Muscle of leg (tissue), 11 donors: ENCODE results near the gene LRRN2. TPM values are rescaled to one million over a fixed set of nuclear protein-coding genes. Genes with fewer than 3 reads are reported as not detected.

Experiments
- DNase-seq: peaks from one replicate; pipeline ENCODE4 v3.0.0; 2013
- H3K27ac ChIP-seq: one replicate; pipeline ENCODE4 v1.5.1; 2013; ENCODE audit warnings: mild to moderate bottlenecking, low read length, control low read depth
- H3K27me3 ChIP-seq: one replicate; pipeline ENCODE4 v1.6.1; 2013; ENCODE audit warnings: low read length; ENCODE audit not compliant: control insufficient read depth, insufficient read depth
- H3K36me3 ChIP-seq: one replicate; pipeline ENCODE4 v1.6.1; 2013; ENCODE audit warnings: low read length; ENCODE audit not compliant: control insufficient read depth, insufficient read depth
- H3K4me1 ChIP-seq: one replicate; pipeline ENCODE4 v1.6.1; 2013; ENCODE audit warnings: low read length; ENCODE audit not compliant: control insufficient read depth, insufficient read depth
- H3K4me3 ChIP-seq: one replicate; pipeline ENCODE4 v1.5.1; 2013; ENCODE audit warnings: low read length, control low read depth
- H3K9me3 ChIP-seq: replicated peaks from 2 replicates; pipeline ENCODE4 v1.6.1; 2013; ENCODE audit warnings: low read depth, low read length; ENCODE audit not compliant: control insufficient read depth
- WGBS: methylation state at CpG from one replicate; pipeline ENCODE4 v1.1.5; 2013; ENCODE audit warnings: missing lambda C conversion rate; ENCODE audit not compliant: insufficient coverage; 5-methylcytosine and 5-hydroxymethylcytosine counted together
- polyA plus RNA-seq, 8 donors: library from polyadenylated mRNA; unstranded; fragments of 120-200 nt; gene quantifications; one replicate each; pipeline versions ENCODE4 v1.2.1 to v1.2.3, GENCODE V29; 2013; ENCODE audit warnings: inconsistent platforms in 1 of 8, low replicate concordance in 1 of 8; ENCODE audit not compliant: insufficient read length in 8 of 8, insufficient read depth in 1 of 8
- total RNA-seq: library from RNA; stranded (reverse); fragments of 120-200 nt; gene quantifications from one replicate; pipeline ENCODE4 v1.2.4, GENCODE V29; 2013

LRRN2 gene
- total and polyA plus RNA-seq, 9 donors, result 2.7 to 9.8 (median 6.1) TPM

DNA sequence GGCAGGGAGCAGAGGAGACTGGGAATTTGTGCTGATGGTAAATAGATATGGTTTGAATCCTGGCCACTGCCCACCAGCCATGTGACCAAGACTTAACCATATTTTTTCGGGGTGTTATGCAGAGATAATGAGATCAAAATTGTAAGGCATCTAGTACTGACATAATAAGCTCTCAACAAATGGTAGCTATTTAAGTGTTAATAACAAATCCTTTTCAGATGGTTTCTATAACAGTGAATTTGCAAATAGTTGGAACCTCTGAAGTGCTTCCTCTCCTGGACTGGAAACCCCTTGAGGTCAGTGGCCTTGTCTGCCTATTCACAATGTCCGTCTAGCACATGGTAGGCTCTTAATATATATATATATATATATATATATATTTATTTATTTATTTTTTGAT is 104.7 kb downstream of the LRRN2 start:
- Histone ChIP-seq H3K27me3 (no peaks in the 10 kb centered on the region), H3K4me1 (peaks cover 16% of the 10 kb centered on the region), H3K36me3 (no peaks in the 10 kb centered on the region), H3K4me3 (no peak overlapping the region), H3K27ac (no peak overlapping the region), H3K9me3 (no peaks in the 10 kb centered on the region)
- WGBS, result no CpG with 5 or more reads among the region's 2 CpGs
- no peak for DNase-seq

- Histone ChIP-seq H3K4me3 (no peak overlapping the region), H3K27ac (no peak overlapping the region)
- 44% methylated on average over 6 of the region's 6 CpGs for WGBS
Measured at GRCh38 chr1:204579681-204580080, 105.9 kb downstream of the LRRN2 start.

DNA sequence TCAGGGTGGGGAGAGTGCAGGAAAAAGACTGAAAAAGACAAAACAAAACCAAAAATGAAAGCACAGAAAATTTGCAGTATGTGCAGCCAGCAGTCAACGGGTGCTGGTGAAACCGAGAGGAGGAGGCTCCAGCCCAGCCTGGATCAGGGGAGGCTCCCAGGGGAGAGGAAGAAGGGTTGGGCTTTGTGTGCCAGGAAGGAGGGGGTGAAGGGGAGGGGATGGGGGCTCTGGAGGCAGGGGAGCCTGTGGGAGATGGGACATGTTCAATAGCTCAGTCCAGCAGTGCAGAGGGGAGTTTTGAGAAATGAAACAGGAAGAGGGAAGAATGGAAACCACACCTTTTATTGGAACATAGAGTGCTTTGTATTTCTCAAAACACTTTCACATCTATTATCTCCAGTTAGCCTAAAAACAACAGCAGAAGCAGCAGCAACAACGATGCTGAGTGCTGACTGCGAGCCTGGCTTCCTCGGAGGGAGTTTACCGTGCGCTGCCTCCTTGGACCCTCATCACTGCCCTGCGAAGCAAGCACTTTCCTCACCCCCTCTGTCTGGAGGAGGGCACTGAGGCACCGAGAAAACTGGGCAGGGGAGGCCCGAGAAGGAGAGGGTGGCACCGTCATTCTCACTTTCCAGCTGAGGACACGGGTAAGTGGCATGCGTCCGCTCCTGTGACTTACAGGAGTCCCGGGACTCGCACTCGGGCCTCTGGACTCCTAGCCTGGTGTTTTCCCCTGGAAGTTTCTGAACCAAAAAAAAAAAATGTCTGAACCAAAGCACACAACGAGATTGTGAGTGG is 106.5 kb downstream of the LRRN2 start:
- Histone ChIP-seq H3K27me3 (no peaks in the 10 kb centered on the region), H3K27ac (no peak overlapping the region), H3K4me1 (peaks cover 28% of the 10 kb centered on the region), H3K9me3 (no peaks in the 10 kb centered on the region), H3K4me3 (no peak overlapping the region), H3K36me3 (no peaks in the 10 kb centered on the region)
- DNase-seq, result peak; percentile 70
- 50% methylated on average over 16 of the region's 18 CpGs for WGBS

More at GRCh38 chr1:204579681-204580080, 105.9 kb downstream of the LRRN2 start:
- no peaks in the 10 kb centered on the region for H3K36me3 ChIP-seq
- peaks cover 22% of the 10 kb centered on the region for H3K4me1 ChIP-seq
- no peak for DNase-seq
- H3K27me3 ChIP-seq, result no peaks in the 10 kb centered on the region
- no peaks in the 10 kb centered on the region for H3K9me3 ChIP-seq

DNA sequence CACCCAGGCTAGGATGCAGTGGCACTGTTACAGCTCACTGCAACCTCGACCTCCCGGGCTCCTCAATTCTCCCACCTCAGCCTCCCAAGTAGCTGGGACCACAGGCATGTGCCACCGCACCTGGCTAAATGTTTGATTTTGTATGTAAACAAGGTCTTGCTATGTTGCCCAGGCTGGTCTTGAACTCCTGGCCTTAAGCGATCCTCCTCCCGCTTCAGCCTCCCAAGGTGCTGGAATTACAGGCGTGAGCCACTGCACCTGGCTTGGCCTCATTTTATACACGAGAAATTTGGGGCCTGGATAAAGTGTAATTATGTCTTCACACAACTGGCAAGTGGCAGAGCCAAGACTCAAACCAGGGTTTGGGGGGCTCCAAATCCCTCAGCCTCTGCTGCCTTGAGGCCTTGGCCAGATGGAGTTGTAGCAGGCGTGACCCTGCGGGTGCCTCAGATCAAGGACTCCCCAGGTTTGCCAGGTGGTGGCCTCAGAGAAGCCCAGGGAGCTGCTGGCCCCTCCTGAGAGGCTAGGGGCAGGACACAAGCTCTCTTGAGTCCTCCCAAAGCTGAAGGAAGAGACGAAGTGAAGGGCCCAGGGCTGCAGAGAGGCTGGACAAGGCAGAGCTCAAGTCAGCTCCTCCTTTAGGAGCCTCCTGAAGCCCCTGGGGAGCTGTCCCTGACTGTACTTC is 107.6 kb downstream of the LRRN2 start:
- DNase-seq, result no peak
- Histone ChIP-seq H3K4me1 (peaks cover 28% of the 10 kb centered on the region), H3K27ac (no peak overlapping the region), H3K27me3 (no peaks in the 10 kb centered on the region), H3K36me3 (no peaks in the 10 kb centered on the region), H3K4me3 (no peak overlapping the region), H3K9me3 (no peaks in the 10 kb centered on the region)
- 86% methylated on average over 8 of the region's 10 CpGs for WGBS

GRCh38 chr1:204576422-204576821 is 109.1 kb downstream of the LRRN2 start:
- no peaks in the 10 kb centered on the region for H3K36me3 ChIP-seq
- no peaks in the 10 kb centered on the region for H3K9me3 ChIP-seq
- no peak overlapping the region for H3K27ac ChIP-seq
- 65% methylated on average over 2 of the region's 8 CpGs for WGBS
- H3K27me3 ChIP-seq, result no peaks in the 10 kb centered on the region
- H3K4me1 ChIP-seq, result peaks cover 28% of the 10 kb centered on the region
- DNase-seq, result no peak
- no peak overlapping the region for H3K4me3 ChIP-seq

GRCh38 chr1:204575221-204576190 is 110.0 kb downstream of the LRRN2 start:
- 86% methylated on average over 3 of the region's 13 CpGs for WGBS
- Histone ChIP-seq H3K27ac (no peak overlapping the region), H3K4me3 (no peak overlapping the region), H3K4me1 (peaks cover 28% of the 10 kb centered on the region), H3K36me3 (no peaks in the 10 kb centered on the region), H3K9me3 (no peaks in the 10 kb centered on the region), H3K27me3 (no peaks in the 10 kb centered on the region)
- no peak for DNase-seq

DNA sequence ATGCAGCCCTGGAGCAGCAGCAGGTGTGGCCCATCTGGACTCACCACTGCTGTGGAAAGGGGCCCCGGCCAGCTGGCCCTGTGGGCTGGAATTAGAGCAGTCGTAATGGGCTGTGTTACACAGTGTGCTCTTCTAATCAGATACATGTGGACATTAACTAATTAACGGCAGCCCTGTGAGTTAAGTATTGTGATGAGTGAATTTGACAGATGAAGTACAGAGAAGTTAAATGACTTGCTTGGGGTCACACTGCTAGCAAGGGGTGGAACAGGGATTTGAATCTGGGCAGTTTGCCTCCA is 110.7 kb downstream of the LRRN2 start:
- H3K27ac ChIP-seq, result no peak overlapping the region
- no peaks in the 10 kb centered on the region for H3K36me3 ChIP-seq
- peak; percentile 71 for DNase-seq
- H3K27me3 ChIP-seq, result no peaks in the 10 kb centered on the region
- no CpG with 5 or more reads among the region's 3 CpGs for WGBS
- no peaks in the 10 kb centered on the region for H3K9me3 ChIP-seq
- H3K4me1 ChIP-seq, result peaks cover 28% of the 10 kb centered on the region
- no peak overlapping the region for H3K4me3 ChIP-seq

DNA sequence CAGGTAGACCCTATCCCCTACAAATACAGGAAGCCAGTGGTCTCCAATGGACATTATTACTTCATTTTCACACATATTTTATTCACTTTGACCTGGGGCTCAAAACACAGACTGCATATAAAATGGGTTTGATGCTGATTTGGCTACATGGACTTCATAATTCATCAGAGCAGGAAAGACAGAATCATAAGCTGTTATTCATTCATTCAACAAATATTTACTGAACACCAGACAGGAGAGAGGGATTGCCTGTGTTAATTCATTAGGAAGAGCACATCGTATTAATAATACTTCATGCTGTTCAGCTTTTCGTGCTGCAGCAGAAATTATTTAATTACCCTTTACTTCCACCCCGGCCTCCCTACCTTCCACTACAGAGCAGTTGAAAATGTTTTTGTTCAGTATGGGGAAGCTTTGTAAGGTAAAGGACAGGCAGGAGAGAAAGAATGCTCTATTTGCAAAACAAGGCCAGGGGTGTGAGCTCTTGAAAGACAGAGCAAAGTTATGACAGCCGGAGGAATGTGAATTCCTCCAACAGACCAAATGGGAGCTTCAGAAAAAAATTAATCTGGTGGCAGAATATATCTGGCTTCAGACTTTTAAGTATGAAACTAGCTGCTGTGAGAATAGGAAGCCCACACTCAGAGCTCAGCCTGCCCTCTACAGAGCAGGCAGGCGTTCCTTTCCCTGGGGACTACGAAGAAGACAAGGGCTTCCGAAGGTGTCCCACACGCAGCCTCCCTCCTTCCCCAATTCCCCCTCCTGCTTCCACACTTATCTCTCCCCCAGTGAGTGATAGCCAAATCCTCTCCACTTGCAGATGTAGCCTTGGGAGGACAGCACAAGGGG is 111.3 kb downstream of the LRRN2 start:
- Histone ChIP-seq H3K27me3 (no peaks in the 10 kb centered on the region), H3K9me3 (no peaks in the 10 kb centered on the region), H3K4me1 (peaks cover 24% of the 10 kb centered on the region), H3K4me3 (no peak overlapping the region), H3K27ac (no peak overlapping the region), H3K36me3 (no peaks in the 10 kb centered on the region)
- 20% methylated on average over 1 of the region's 8 CpGs for WGBS
- DNase-seq, result no peak
